Urothelium cell line (cell line): ENCODE measurements around the gene PGM2L1.
"Not testable (repeated sequence)": the region's sequence is repeated elsewhere in the genome, so short reads cannot be mapped to it uniquely, and the experiment has no call there.

Source experiments
- DNase-seq: peaks from one replicate; pipeline ENCODE4 v3.0.0; 2011; ENCODE audit warnings: low spot score, mixed read lengths
- FAIRE-seq: peaks from 2 replicates; lab custom pipeline; 2011; peaks lifted over from hg19 to GRCh38; lab: Jason Lieb, UNC

The PGM2L1 gene

GRCh38 chr11:74403607-74404321 is 5.5 kb upstream of the PGM2L1 start:
- DNase-seq, result no peak
- FAIRE-seq, result no peak

GRCh38 chr11:74400606-74401005 is 2.4 kb upstream of the PGM2L1 start:
- FAIRE-seq (no peak), DNase-seq (no peak)

- DNase-seq (peak; percentile 61), FAIRE-seq (no peak)
Observed at GRCh38 chr11:74397501-74398243, 561 bp downstream of the PGM2L1 start.

- FAIRE-seq, result no peak
Observed at GRCh38 chr11:74392256-74392655, 6.0 kb downstream of the PGM2L1 start.

GRCh38 chr11:74391193-74391592 is 7.0 kb downstream of the PGM2L1 start:
- no peak for DNase-seq
- FAIRE-seq, result no peak

More at GRCh38 chr11:74392256-74392655, 6.0 kb downstream of the PGM2L1 start:
- DNase-seq, result no peak

- FAIRE-seq, result no peak
- DNase-seq, result no peak
Observed at GRCh38 chr11:74390697-74391096, 7.5 kb downstream of the PGM2L1 start.

- FAIRE-seq (no peak), DNase-seq (peak; percentile 27)
Observed at GRCh38 chr11:74388678-74389327, 9.4 kb downstream of the PGM2L1 start.

GRCh38 chr11:74384641-74385040 is 13.6 kb downstream of the PGM2L1 start:
- FAIRE-seq (no peak), DNase-seq (no peak)

GRCh38 chr11:74380746-74381439 is 17.3 kb downstream of the PGM2L1 start:
- DNase-seq (peak; percentile 10), FAIRE-seq (peak; percentile 53)

- no peak for DNase-seq
Observed at GRCh38 chr11:74377689-74378088, 20.5 kb downstream of the PGM2L1 start.

GRCh38 chr11:74373382-74373781 is 24.9 kb downstream of the PGM2L1 start:
- no peak for DNase-seq
- FAIRE-seq, result no peak

More at GRCh38 chr11:74377689-74378088, 20.5 kb downstream of the PGM2L1 start:
- FAIRE-seq, result no peak

GRCh38 chr11:74371269-74372052 is 26.8 kb downstream of the PGM2L1 start:
- FAIRE-seq, result no peak
- no peak for DNase-seq

- DNase-seq (no peak), FAIRE-seq (no peak)
Observed at GRCh38 chr11:74370123-74370522, 28.1 kb downstream of the PGM2L1 start.

GRCh38 chr11:74367881-74368280 is 30.4 kb downstream of the PGM2L1 start:
- FAIRE-seq (no peak), DNase-seq (no peak)

- FAIRE-seq, result no peak
- DNase-seq, result peak; percentile 10
Observed at GRCh38 chr11:74366576-74366975, 31.7 kb downstream of the PGM2L1 start.

GRCh38 chr11:74365805-74366204 is 32.4 kb downstream of the PGM2L1 start:
- not testable (repeated sequence) for FAIRE-seq, DNase-seq

GRCh38 chr11:74357449-74357848 is 40.8 kb downstream of the PGM2L1 start:
- FAIRE-seq, result no peak
- DNase-seq, result no peak

- FAIRE-seq (no peak), DNase-seq (no peak)
Observed at GRCh38 chr11:74355626-74356025, 42.6 kb downstream of the PGM2L1 start.

GRCh38 chr11:74354036-74354435 is 44.2 kb downstream of the PGM2L1 start:
- DNase-seq (no peak), FAIRE-seq (no peak)

- no peak for FAIRE-seq
- no peak for DNase-seq
Observed at GRCh38 chr11:74347381-74347780, 50.9 kb downstream of the PGM2L1 start.
